B cell (primary cell): Measurements from ENCODE around the gene PTGER3. TPM values are rescaled to one million over a fixed set of nuclear protein-coding genes. Genes with fewer than 3 reads are reported as not detected.

Experiments used
- ATAC-seq: fragments of 200-7000 bp; cut with Tn5 transposase; one replicate; pipeline ENCODE4 v1.10.0; 2021; ENCODE audit warnings: low read depth, mild to moderate bottlenecking, moderate number of reproducible peaks, moderate library complexity
- CTCF ChIA-PET: fragments of 350-600 bp; sonication (Branson Sonifier 250); formaldehyde crosslinking; loops from one replicate; lab custom pipeline; 2021; ENCODE audit warnings: antibody characterized with exemption, inconsistent platforms; lab: Charles Lee
- POLR2A ChIA-PET: fragments of 350-600 bp; sonication (Branson Sonifier 250); formaldehyde crosslinking; loops from one replicate; lab custom pipeline; 2021; ENCODE audit warnings: antibody characterized with exemption; lab: Charles Lee
- DNase-seq: peaks from one replicate; pipeline ENCODE4 v3.0.0; 2013
- H2AFZ ChIP-seq: 2 replicates; pipeline ENCODE4 v1.6.1; 2012; ENCODE audit warnings: mild to moderate bottlenecking, low read depth, low read length; ENCODE audit not compliant: insufficient read depth, poor library complexity, severe bottlenecking
- H3K27ac ChIP-seq, 2 donors: 1 replicate in 1 of 2; 2 replicates in 1 of 2; pipeline ENCODE4 v1.5.1; 2012 to 2013; ENCODE audit warnings: low read length in 2 of 2, mild to moderate bottlenecking in 2 of 2, moderate library complexity in 1 of 2
- H3K27me3 ChIP-seq, 4 experiments: fragments of 200-600 bp in 1 of 4; sonication (generic) in 1 of 4; replicated peaks in 1 of 4; 1 replicate in 2 of 4; 2 replicates in 2 of 4; pipeline versions ENCODE4 v1.6.1 to v1.7.0; 2013 to 2016; ENCODE audit warnings: low read length in 3 of 4, mild to moderate bottlenecking in 2 of 4, mixed read lengths in 1 of 4, moderate library complexity in 1 of 4; ENCODE audit not compliant: insufficient read depth in 4 of 4, control insufficient read depth in 3 of 4; ENCODE audit errors: control extremely low read depth in 1 of 4
- H3K36me3 ChIP-seq, 2 experiments: replicated peaks in 1 of 2; 1 replicate in 1 of 2; 2 replicates in 1 of 2; pipeline versions ENCODE4 v1.6.1 to v1.7.1; 2013; ENCODE audit warnings: low read length in 1 of 2; ENCODE audit not compliant: insufficient read depth in 2 of 2, control insufficient read depth in 1 of 2; ENCODE audit errors: control extremely low read depth in 1 of 2, extremely low read depth in 1 of 2
- H3K4me1 ChIP-seq, 2 donors: fragments of 200-600 bp in 1 of 2; sonication (generic) in 1 of 2; 1 replicate in 1 of 2; 2 replicates in 1 of 2; pipeline versions ENCODE4 v1.5.1 to v1.6.1; 2013 to 2017; ENCODE audit warnings: low read length in 2 of 2; ENCODE audit not compliant: control insufficient read depth in 2 of 2, insufficient read depth in 2 of 2
- H3K4me2 ChIP-seq: replicated peaks from 2 replicates; pipeline ENCODE3; 2012; ENCODE audit warnings: mild to moderate bottlenecking, low read depth, low read length; ENCODE audit not compliant: poor library complexity, severe bottlenecking
- H3K4me3 ChIP-seq, 5 experiments: fragments of 200-600 bp in 1 of 5; sonication (generic) in 1 of 5; 1 replicate in 3 of 5; 2 replicates in 2 of 5; pipeline versions ENCODE4 v1.5.1 to v1.7.0; 2011 to 2016; ENCODE audit warnings: low read length in 4 of 5, mild to moderate bottlenecking in 4 of 5, low read depth in 2 of 5, control low read depth in 1 of 5, moderate library complexity in 1 of 5; ENCODE audit not compliant: insufficient read depth in 1 of 5; ENCODE audit errors: control extremely low read depth in 1 of 5, extremely low read depth in 1 of 5
- H3K79me2 ChIP-seq: fragments of 200-600 bp; sonication (generic); one replicate; pipeline ENCODE4 v1.6.0; 2016; ENCODE audit warnings: low read length; ENCODE audit not compliant: control insufficient read depth, insufficient read depth
- H3K9ac ChIP-seq: fragments of 200-600 bp; sonication (generic); 2 replicates; pipeline ENCODE4 v1.6.1; 2017; ENCODE audit warnings: mild to moderate bottlenecking, low read length, moderate library complexity
- H3K9me3 ChIP-seq, 3 donors: one replicate each; pipeline versions ENCODE4 v1.6.1 to v1.7.1; 2013; ENCODE audit warnings: low read length in 2 of 3; ENCODE audit not compliant: control insufficient read depth in 2 of 3, insufficient read depth in 1 of 3; ENCODE audit errors: control extremely low read depth in 1 of 3
- H4K20me1 ChIP-seq: 2 replicates; pipeline ENCODE4 v1.6.0; 2012; ENCODE audit warnings: mild to moderate bottlenecking, low read length; ENCODE audit not compliant: insufficient read depth, control insufficient read depth, poor library complexity, severe bottlenecking
- H3K27ac Mint-ChIP-seq: one replicate; pipeline ENCODE4 v1.8.0; 2021; ENCODE audit warnings: mixed read lengths
- H3K27me3 Mint-ChIP-seq: one replicate; pipeline ENCODE4 v1.8.0; 2021; ENCODE audit warnings: mixed read lengths
- H3K4me1 Mint-ChIP-seq: one replicate; pipeline ENCODE4 v1.8.0; 2021; ENCODE audit warnings: mixed read lengths
- H3K4me3 Mint-ChIP-seq: one replicate; pipeline ENCODE4 v1.8.0; 2021; ENCODE audit warnings: mixed read lengths
- H3K9me3 Mint-ChIP-seq: one replicate; pipeline ENCODE4 v1.8.0; 2022; ENCODE audit warnings: mixed read lengths; ENCODE audit not compliant: insufficient read depth
- CTCF ChIP-seq: fragments of 200-600 bp; IDR thresholded peaks from one replicate; pipeline ENCODE4 v1.8.0; 2022; ENCODE audit warnings: antibody characterized with exemption, mild to moderate bottlenecking
- EZH2 ChIP-seq: IDR thresholded peaks from 2 replicates; pipeline ENCODE4 v1.6.1; 2012; ENCODE audit warnings: borderline replicate concordance, low read depth, mild to moderate bottlenecking, moderate library complexity, low read length; ENCODE audit not compliant: insufficient read depth, poor library complexity, severe bottlenecking
- WGBS: methylation state at CpG from one replicate; pipeline ENCODE4 v1.1.5; 2013; ENCODE audit warnings: missing lambda C conversion rate; ENCODE audit not compliant: insufficient coverage; 5-methylcytosine and 5-hydroxymethylcytosine counted together
- intact Hi-C: fragments of 100-400 bp; cut with micrococcal nuclease; formaldehyde crosslinking; loops from one replicate; pipeline ENCODE4 v1.10.0; 2022
- polyA plus RNA-seq: library from polyadenylated mRNA; depleted of rRNA; stranded (reverse); fragments of >200 nt; gene quantifications from 2 replicates; pipeline ENCODE4 v1.2.3, GENCODE V29; 2012
- total RNA-seq, 2 donors: library from RNA; stranded (reverse); fragments of 120-200 nt in 1 of 2; gene quantifications; 1 replicate in 1 of 2; 2 replicates in 1 of 2; pipeline versions ENCODE4 v1.2.3 to v1.2.4, GENCODE V29; 2013 to 2022

The PTGER3 gene
- total and polyA plus RNA-seq, 2 donors (not counting 1 experiment from before 2014, with no cell fraction given): 0.27 TPM; not detected in 1

DNA sequence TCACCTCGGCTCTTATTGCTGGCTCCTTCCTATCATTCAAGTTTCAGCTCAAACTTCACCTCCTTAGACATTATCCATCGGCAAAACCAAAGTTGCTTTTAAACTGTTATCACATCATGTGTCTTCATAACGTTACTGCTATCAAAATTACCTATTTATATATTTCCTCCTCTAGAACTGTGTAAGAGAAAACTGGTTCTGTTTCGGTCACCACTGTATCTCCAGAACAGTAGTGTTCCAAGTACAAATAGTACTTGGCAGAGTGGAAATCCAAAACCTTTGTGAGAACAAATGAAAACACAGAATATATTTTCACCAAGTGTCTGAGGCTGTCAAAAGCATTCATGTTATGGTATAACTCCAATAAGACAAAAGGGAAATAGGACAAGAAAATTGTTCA, 24.1 kb upstream of the PTGER3 start:
- Histone ChIP-seq H4K20me1 (peaks cover 43% of the 10 kb centered on the region), H3K9me3 (no peaks in the 10 kb centered on the region), H3K79me2 (peaks cover 9% of the 10 kb centered on the region), H2AFZ (no peak overlapping the region), H3K27ac (no peak overlapping the region), H3K4me2 (no peak overlapping the region), H3K4me3 (no peak overlapping the region), H3K27me3 (no peaks in the 10 kb centered on the region), H3K36me3 (peaks cover 40 to 84% of the 10 kb centered on the region in 2 experiments), H3K9ac (no peak overlapping the region), H3K4me1 (no peaks in the 10 kb centered on the region)
- DNase-seq (no peak), ATAC-seq (no peak)
- Mint-ChIP-seq H3K4me1 (peaks cover 6% of the 10 kb centered on the region), H3K9me3 (no peaks in the 10 kb centered on the region), H3K27me3 (no peaks in the 10 kb centered on the region), H3K4me3 (no peak overlapping the region), H3K27ac (no peak overlapping the region)
- ChIA-PET POLR2A (no interaction called here), CTCF (no interaction called here)
- intact Hi-C loops: no loop called here
- no peak for TF ChIP-seq EZH2
- TF ChIP-seq CTCF: no peak
- 89% methylated on average over 1 of the region's 4 CpGs for WGBS

DNA sequence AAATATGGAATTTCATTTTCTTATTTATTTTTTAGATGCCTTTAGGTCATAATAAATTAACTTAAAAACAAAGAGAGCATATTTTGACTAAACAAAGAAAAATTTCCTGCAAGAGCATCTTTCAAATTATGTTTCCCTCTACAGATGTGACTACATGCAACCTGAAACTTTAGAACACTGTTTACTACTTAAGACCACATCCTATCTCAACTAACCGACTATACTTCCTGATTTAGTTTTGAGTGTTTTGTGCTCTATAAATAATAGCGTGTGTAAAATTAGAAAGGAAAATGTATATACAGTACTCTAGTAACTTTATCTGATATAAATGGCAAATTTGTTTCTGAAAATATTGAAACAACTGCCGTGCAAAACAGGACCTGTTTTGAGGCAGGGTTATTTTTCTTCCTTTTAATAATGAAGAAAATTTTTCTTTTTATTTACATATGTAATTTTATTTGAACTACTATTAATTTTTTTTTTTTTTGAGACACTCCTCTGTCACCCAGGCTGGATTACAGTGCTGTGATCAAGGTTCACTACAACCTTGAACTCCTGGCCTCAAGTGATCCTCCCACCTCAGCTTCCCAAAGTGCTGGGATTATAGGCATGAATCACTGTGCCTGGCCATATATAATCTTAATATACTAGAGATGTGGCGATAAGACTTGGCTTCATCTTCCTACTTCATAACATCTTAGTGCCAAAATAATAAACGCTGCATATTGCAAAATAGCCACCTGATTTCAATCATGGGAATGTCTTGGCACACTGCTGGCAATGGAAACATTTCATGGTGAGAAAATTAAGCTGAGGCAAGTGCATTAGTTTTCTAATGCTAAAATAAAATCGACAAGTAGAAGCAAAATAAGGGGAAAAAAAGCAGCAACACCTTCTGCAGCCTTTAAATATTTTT, 21.0 kb upstream of the PTGER3 start:
- Histone ChIP-seq H3K4me3 (no peak overlapping the region), H4K20me1 (peaks cover 19% of the 10 kb centered on the region), H3K27ac (no peak overlapping the region), H3K9me3 (no peaks in the 10 kb centered on the region), H3K79me2 (no peaks in the 10 kb centered on the region), H3K27me3 (no peaks in the 10 kb centered on the region), H3K4me2 (no peak overlapping the region), H3K4me1 (no peaks in the 10 kb centered on the region), H2AFZ (no peak overlapping the region), H3K36me3 (peaks cover 31 to 90% of the 10 kb centered on the region in 2 experiments), H3K9ac (no peak overlapping the region)
- no peak for TF ChIP-seq CTCF
- no peak for TF ChIP-seq EZH2
- ChIA-PET CTCF (no interaction called here), POLR2A (no interaction called here)
- ATAC-seq (no peak), DNase-seq (no peak)
- Mint-ChIP-seq H3K27me3 (no peaks in the 10 kb centered on the region), H3K4me3 (no peak overlapping the region), H3K27ac (no peak overlapping the region), H3K4me1 (peaks cover 1% of the 10 kb centered on the region), H3K9me3 (no peaks in the 10 kb centered on the region)
- intact Hi-C loops: no loop called here
- no CpG with 5 or more reads among the region's 6 CpGs for WGBS
